Activated T-helper 1 cell treated with Interleukin-2 at 50 U/mL for 16 hours (primary cell): ENCODE data around the gene FOSB.

ENCODE experiments used
- DNase-seq: peaks from one replicate; pipeline ENCODE4 v3.0.0-alpha.2; 2020; ENCODE audit warnings: low read depth

FOSB gene

DNA sequence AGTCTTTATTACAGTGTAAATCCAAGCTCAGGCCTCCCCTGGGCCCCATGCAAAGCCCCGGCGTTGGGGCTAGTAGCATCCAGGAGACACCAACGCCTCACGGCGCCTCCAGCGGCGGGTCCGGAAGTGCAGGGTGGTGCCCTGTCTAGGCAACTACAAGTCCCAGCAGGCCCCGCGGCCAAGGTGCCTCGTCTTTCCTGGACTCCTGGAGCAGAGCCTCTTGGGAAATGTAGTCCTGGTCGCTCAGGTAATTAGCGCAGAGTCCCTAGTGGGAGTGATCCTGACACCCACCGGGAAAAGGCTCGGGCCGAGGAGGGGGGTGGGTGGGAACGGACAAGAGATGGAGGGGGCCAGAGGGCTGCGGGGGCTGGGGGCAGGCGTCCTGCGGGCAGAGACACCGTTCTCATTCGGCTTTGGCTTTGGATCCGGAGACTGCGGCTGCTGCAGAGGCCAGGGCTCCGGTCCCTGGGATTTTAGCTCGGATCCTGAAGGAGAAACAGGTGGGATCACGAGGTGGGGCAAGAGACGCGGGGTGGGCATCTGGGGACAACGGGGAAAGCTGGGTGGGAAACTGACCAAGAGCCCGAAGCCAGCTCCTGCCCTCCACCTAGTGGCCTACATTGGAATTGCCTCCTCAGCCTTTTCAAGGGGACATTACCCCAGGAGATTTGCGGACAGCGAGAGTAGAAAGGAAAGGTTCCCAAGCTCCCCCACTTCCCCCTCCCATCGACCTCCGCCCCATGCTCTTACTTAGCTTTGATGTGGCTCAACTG, 17.7 kb downstream of the FOSB start:
- DNase-seq, result peak; percentile 92

DNA sequence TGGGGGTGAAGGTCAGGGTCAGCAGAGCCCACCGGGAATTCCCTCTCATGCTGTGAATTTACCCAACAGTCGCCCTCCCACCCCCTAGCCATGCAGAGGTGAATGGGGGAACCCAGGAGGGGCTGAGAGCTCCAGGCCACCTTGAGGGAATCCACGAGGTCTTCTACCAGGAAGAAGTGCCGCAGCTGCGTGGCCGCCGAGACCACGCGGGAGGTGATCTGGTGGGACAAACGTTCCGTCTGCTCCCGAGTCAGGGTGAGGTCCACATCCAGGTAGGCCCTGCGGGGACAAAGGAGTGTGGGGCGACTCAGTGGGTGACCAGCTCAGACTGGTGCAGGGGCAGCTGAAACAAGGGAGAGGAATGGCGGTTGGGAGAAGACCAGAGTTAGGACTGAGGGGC, 20.9 kb downstream of the FOSB start:
- DNase-seq, result no peak

DNA sequence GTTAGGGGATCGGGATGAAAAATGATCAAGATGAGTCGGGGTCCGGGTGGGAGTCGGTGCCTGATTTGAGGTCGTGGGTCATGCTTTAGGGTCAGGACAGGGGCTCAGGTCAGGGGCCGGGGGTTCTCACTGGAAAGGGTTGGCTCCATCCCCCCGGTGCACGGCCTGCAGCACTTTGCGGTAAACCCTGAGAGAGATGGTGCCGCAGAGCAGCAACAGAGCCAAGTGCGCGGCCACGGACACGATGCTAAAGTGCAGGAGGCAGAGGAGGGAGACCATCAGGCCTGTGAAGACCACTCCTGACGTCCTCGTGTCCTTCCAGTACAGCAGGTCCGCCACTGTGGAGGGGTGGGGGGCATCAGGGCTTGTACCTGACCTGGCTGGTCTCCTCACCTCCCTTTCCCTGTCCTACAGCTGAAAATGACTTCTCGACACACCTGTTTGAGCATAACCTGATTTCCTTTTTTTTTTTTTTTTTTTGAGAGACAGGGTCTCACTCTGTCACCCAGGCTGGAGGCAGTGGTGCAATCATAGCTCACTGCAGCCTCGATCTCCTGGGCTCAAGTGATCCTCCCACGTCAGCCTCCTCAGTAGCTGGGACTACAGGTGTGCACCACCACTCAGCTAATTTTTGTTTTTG, 21.5 kb downstream of the FOSB start:
- DNase-seq, result no peak

DNA sequence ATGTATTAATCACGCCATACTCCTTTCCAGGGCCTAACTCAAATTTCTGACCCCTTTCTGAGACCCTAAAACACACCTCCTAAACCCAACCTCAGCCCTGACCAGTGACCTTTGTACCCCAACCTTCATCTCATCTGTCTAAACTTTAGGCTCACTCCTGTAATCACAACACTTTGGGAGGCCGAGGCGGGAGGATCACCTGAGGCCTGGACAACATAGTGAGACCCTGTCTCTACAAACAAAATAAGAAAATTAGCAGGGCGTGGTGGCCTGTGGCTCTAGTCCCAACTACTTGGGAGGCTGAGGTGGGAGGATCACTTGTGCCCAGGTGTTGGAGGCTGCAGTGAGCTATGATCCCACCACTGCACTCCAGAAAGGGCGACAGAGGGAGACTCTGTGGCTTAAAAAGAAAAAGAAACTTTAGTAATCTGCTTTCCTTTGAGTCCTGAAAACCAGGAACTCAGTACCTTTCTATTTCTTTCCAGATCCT, 24.4 kb downstream of the FOSB start:
- DNase-seq, result no peak

DNA sequence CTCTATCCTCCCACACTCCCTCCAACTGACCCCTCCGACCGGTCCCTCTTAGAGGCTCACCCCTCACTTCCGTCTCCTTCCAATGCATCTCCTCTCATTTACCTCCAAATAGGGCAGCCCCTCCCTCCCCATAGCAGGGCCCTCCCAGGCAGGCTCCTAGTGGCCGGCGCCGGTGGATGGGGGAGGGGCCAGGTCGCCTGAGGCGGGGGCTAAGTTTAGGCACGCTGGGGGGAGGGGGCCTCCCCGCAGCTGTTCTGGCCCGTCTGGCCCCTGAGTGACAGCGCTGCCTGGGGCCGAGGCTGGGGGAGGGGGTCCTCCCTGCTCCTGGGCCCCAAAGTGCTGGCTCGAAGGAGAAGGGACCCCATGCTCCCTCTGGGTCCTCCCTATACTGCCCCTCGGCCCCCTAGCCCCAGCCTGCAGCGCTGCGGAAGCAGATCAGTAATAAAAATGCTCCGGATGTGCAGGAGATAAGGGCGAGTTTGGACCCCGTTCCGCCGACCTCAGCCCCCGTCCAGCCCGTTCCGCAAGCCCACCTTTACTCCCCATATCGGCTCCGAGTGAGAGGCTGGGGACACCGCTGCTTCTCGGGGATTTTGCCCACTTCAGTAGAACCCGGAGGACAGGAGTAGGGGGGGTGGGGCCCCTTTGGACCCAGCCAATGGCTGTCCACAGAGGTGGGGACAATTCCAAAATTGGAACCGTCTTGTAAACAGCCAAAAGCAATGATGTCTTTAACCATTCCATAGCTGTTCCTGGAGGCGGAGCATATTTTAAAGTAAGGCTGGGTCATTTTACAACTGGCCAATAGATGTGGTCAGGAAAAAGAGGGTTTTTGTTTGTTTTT, 25.1 kb downstream of the FOSB start:
- no peak for DNase-seq

DNA sequence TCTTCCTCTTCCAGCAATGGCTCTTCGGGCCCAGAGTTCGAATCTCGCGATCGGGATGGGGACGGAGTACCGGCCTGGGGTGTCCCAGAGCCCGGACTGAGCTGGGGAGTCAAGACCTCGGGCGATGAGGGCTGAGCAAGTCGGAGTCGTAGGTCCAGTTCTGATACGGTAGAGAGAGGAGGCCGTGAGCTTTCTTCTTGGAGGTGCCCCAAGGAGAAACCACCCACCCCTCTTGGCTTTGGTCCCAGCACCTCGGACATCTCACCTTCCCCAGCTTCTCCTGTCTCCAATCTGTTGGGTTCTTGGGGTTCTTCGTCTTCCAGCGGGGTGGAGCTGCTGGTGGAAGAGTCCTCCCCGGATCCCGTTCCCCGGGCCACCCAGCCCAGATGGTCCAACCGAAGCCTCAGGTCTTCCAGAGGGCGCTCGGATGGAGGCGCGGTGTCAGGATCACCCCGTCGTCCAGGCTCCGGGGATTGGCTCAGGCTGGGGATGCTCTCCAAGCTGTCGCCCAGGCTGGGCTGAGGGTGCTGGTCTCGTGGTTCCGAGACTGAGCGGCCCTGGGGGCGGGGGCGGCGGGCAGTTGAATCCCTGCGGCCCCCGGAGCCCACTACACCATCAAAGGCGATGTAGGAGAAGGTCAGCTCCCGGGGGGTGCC, 26.6 kb downstream of the FOSB start:
- DNase-seq, result no peak

GRCh38 chr19:45495178-45495577, 27.4 kb downstream of the FOSB start:
- no peak for DNase-seq

GRCh38 chr19:45496349-45496953, 28.7 kb downstream of the FOSB start:
- no peak for DNase-seq

- no peak for DNase-seq
Observed at GRCh38 chr19:45497791-45498190, 30.0 kb downstream of the FOSB start.

GRCh38 chr19:45498411-45499195, 30.8 kb downstream of the FOSB start, which contains the start of gene PPM1N:
TSS of gene PPM1N (plus strand) at chr19:45498443. CDS start at chr19:45498473, 30 bp downstream.
- DNase-seq, result peak; percentile 50

DNA sequence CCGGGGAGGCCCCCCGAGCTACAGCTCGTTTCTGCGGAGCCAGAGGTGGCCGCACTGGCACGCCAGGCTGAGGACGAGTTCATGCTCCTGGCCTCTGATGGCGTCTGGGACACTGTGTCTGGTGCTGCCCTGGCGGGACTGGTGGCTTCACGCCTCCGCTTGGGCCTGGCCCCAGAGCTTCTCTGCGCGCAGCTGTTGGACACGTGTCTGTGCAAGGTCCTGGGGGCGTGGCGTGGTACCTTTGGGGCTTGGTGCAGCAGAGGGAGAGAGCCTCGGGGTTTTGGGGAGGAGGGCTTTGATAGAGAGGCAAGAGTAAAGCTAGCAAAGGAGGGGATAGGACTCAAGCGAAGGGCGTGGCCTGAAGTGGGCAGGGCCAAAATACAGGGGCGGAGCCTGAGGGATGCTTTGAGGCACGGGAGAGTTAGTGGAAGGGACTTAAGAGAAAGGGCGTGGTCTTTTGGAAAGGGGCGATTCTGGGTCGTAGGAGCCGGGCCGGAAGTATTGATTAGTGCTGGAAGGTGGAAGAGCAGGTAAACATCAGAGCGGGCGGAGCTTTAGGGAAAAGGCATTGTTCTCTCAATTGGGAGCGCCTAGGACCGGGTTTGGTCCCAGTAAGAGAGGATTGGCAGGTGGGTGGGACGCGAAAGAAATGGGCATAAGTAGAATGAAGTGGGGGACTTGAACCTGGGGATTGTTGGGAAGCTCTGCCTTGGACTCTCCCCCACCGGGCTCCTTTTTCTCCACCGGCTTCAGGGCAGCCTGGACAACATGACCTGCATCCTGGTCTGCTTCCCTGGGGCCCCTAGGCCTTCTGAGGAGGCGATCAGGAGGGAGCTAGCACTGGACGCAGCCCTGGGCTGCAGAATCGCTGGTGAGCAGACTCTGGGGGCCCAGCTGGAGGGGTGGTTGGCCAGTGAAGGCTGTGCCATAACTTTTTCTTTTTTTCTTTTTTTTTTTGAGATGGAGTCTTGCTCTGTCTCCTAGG, 31.7 kb downstream of the FOSB start:
- DNase-seq, result no peak

GRCh38 chr19:45500918-45501729, 33.3 kb downstream of the FOSB start:
- no peak for DNase-seq

- no peak for DNase-seq
Observed at GRCh38 chr19:45501730-45502014, 33.9 kb downstream of the FOSB start.

- DNase-seq, result no peak
Observed at GRCh38 chr19:45502111-45502510, 34.3 kb downstream of the FOSB start.

- DNase-seq, result no peak
Observed at GRCh38 chr19:45503909-45504308, 36.1 kb downstream of the FOSB start.

DNA sequence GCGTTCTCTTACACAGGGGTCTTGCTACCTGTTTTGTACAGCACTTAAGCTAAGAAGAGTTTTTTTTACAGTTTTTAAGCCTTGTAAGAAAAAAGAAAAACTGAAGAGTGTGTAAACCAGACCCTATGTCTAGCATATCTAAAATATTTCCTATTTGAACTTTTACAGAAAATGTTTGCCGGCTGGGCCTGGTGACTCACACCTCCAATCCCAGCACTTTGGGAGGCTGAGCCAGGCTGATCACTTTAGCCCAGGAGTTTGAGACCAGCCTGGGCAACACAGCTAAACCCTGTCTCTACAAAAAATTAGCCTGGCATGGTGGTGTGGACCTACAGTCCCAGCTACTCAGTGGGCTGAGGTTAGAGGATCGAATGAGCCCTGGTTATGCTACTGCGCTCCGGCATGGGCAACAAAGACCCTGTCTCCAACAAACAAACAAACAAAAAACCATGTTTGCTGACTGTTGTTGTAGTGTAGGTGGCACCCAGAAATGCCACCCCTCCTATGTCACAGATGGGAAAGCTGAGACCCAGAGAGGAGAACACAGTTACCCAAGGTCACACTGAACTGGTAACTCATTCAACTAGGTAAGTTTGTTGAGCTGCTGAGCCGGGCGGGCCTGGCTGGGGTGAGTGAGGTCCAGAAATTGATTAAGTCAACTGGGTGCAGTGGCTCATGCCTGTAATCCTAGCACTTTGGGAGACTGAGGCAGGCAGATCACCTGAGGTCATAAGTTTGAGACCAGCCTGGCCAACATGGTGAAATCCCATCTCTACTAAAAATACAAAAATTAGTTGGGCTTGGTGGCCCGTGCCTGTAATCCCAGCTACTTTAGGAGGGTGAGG, 37.6 kb downstream of the FOSB start:
- no peak for DNase-seq

DNA sequence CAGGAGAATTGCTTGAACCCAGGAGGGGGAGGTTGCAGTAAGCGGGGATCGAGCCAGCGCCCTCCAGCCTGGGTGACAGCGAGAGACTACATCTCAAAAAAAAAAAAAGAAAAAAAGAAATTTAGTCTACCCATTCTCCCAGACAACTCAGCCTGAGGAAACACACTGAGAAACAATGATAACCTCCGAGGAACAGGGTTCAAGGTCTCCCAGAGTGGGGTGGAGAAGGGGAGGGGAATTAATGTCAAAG, 38.1 kb downstream of the FOSB start:
- DNase-seq, result no peak

GRCh38 chr19:45506246-45506988, 38.6 kb downstream of the FOSB start:
- peak; percentile 95 for DNase-seq
